T-cell (primary cell): ENCODE data around the gene ARPC1B. TPM values are rescaled to one million over a fixed set of nuclear protein-coding genes. Genes with fewer than 3 reads are reported as not detected.
"Not testable (repeated sequence)": the region's sequence is repeated elsewhere in the genome, so short reads cannot be mapped to it uniquely, and the experiment has no call there.

Experiments used
- ATAC-seq, 4 experiments: fragments of 200-7000 bp in 3 of 4; fragments of 150-1000 bp in 1 of 4; cut with Tn5 transposase; replicated peaks in 1 of 4; 1 replicate in 3 of 4; 2 replicates in 1 of 4; pipeline ENCODE4 v1.10.0; 2021; ENCODE audit warnings: moderate library complexity in 3 of 4, mild to moderate bottlenecking in 2 of 4, moderate number of reproducible peaks in 1 of 4
- CTCF ChIA-PET, 2 donors: fragments of 300-600 bp; sonication (Branson Sonifier 250); formaldehyde crosslinking; loops; one replicate each; lab custom pipeline; 2022; ENCODE audit warnings: antibody characterized with exemption in 2 of 2; lab: Charles Lee
- POLR2A ChIA-PET, 2 donors: fragments of 300-600 bp; sonication (Branson Sonifier 250); formaldehyde crosslinking; loops; one replicate each; lab custom pipeline; 2022; ENCODE audit warnings: antibody characterized with exemption in 2 of 2; lab: Charles Lee
- DNase-seq, 35 experiments: peaks; one replicate each; pipeline versions ENCODE4 v3.0.0 to v3.0.0-alpha.2; 2013 to 2023
- H3K27ac ChIP-seq: one replicate; pipeline ENCODE4 v1.5.1; 2013; ENCODE audit warnings: low read length
- H3K27me3 ChIP-seq, 2 experiments: replicated peaks in 1 of 2; 1 replicate in 1 of 2; 2 replicates in 1 of 2; pipeline versions ENCODE4 v1.6.1 to v1.7.0; 2013; ENCODE audit warnings: low read length in 1 of 2, mixed read lengths in 1 of 2; ENCODE audit not compliant: control insufficient read depth in 2 of 2, insufficient read depth in 2 of 2; ENCODE audit errors: extremely low read depth in 1 of 2
- H3K36me3 ChIP-seq, 2 donors: 1 replicate in 1 of 2; 2 replicates in 1 of 2; pipeline versions ENCODE4 v1.6.1 to v1.7.0; 2013; ENCODE audit warnings: low read length in 1 of 2; ENCODE audit not compliant: control insufficient read depth in 2 of 2, insufficient read depth in 1 of 2; ENCODE audit errors: extremely low read depth in 1 of 2
- H3K4me1 ChIP-seq, 2 experiments: 1 replicate in 1 of 2; 2 replicates in 1 of 2; pipeline versions ENCODE4 v1.6.1 to v1.7.0; 2013; ENCODE audit warnings: low read length in 2 of 2, mixed read lengths in 1 of 2; ENCODE audit not compliant: insufficient read depth in 2 of 2, control insufficient read depth in 1 of 2; ENCODE audit errors: extremely low read depth in 1 of 2
- H3K4me3 ChIP-seq, 2 donors: 1 replicate in 1 of 2; 2 replicates in 1 of 2; pipeline versions ENCODE4 v1.5.1 to v1.7.0; 2013; ENCODE audit warnings: mild to moderate bottlenecking in 2 of 2, low read length in 1 of 2, moderate library complexity in 1 of 2; ENCODE audit not compliant: control insufficient read depth in 1 of 2; ENCODE audit errors: extremely low read depth in 1 of 2
- H3K9me3 ChIP-seq: 2 replicates; pipeline ENCODE4 v1.7.0; 2013
- H3K27ac Mint-ChIP-seq, 2 donors: one replicate each; pipeline ENCODE4 v1.8.0; 2020 to 2021; ENCODE audit warnings: mild to moderate bottlenecking in 2 of 2, mixed read lengths in 2 of 2
- H3K27me3 Mint-ChIP-seq, 2 donors: one replicate each; pipeline ENCODE4 v1.8.0; 2021 to 2022; ENCODE audit warnings: mixed read lengths in 2 of 2
- H3K36me3 Mint-ChIP-seq: one replicate; pipeline ENCODE4 v1.8.0; 2021; ENCODE audit warnings: mixed read lengths
- H3K4me1 Mint-ChIP-seq, 3 donors: one replicate each; pipeline ENCODE4 v1.8.0; 2020 to 2022; ENCODE audit warnings: mixed read lengths in 3 of 3, mild to moderate bottlenecking in 1 of 3
- H3K4me3 Mint-ChIP-seq, 3 donors: one replicate each; pipeline ENCODE4 v1.8.0; 2020 to 2022; ENCODE audit warnings: mild to moderate bottlenecking in 3 of 3, mixed read lengths in 3 of 3, moderate library complexity in 3 of 3
- H3K9me3 Mint-ChIP-seq, 3 donors: one replicate each; pipeline ENCODE4 v1.8.0; 2020 to 2022; ENCODE audit warnings: mixed read lengths in 3 of 3
- WGBS: methylation state at CpG from one replicate; pipeline ENCODE4 v1.1.5; 2013; ENCODE audit warnings: missing lambda C conversion rate; ENCODE audit not compliant: insufficient coverage; 5-methylcytosine and 5-hydroxymethylcytosine counted together
- total RNA-seq, 35 experiments: library from RNA in 6 of 35; stranded (reverse) in 6 of 35; fragments of 120-200 nt in 1 of 35; gene quantifications; one replicate each; pipeline versions ENCODE4 v1.2.1 to v1.2.4 and lab custom pipeline; 2013 to 2026

ARPC1B gene
- total RNA-seq, 5 donors from 2014 or later (not counting 1 experiment from before 2014, with no cell fraction given) = 131 to 232 (median 203) TPM

DNA sequence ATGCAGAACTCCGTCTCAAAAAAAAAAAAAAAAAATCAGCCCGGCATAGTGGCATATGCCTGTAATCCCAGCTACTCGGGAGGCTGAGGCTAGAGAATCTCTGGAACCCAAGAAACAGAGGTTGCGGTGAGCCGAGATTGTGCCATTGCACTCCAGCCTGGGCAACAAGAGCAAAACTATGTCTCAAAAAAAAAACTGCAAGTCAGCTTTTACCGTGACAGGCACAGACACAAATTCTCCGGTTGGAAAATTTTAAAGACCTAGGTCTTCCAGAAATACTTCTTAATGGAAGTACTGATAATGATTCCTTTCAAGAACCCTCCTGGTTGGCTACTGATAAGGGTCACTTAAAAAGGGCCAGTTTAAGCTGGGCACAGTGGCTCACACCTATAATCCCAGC, 19.4 kb upstream of the ARPC1B start:
- CTCF ChIA-PET = interaction anchor here (0.7 kb wide), 2 partner anchors 9 to 328 kb away, joined by 4 read pairs; no protein-coding TSS in a partner anchor
- Histone ChIP-seq H3K4me1 (no peaks in the 10 kb centered on the region), H3K27me3 (no peaks in the 10 kb centered on the region), H3K9me3 (no peaks in the 10 kb centered on the region), H3K27ac (no peak overlapping the region), H3K36me3 (peaks cover 21 to 75% of the 10 kb centered on the region in 2 donors), H3K4me3 (no peak overlapping the region)
- 100% methylated on average over 4 of the region's 7 CpGs for WGBS
- Mint-ChIP-seq H3K27me3 (no peaks in the 10 kb centered on the region), H3K4me3 (no peak overlapping the region), H3K36me3 (peaks cover 36% of the 10 kb centered on the region), H3K27ac (no peak overlapping the region), H3K4me1 (no peaks in the 10 kb centered on the region), H3K9me3 (no peaks in the 10 kb centered on the region)
- POLR2A ChIA-PET = interaction anchor here in 1 of 2 donors (0.6 kb wide), 1 partner anchor 44 kb away, joined by 3 read pairs; no protein-coding TSS in a partner anchor
- ATAC-seq = no peak
- DNase-seq = no peak

DNA sequence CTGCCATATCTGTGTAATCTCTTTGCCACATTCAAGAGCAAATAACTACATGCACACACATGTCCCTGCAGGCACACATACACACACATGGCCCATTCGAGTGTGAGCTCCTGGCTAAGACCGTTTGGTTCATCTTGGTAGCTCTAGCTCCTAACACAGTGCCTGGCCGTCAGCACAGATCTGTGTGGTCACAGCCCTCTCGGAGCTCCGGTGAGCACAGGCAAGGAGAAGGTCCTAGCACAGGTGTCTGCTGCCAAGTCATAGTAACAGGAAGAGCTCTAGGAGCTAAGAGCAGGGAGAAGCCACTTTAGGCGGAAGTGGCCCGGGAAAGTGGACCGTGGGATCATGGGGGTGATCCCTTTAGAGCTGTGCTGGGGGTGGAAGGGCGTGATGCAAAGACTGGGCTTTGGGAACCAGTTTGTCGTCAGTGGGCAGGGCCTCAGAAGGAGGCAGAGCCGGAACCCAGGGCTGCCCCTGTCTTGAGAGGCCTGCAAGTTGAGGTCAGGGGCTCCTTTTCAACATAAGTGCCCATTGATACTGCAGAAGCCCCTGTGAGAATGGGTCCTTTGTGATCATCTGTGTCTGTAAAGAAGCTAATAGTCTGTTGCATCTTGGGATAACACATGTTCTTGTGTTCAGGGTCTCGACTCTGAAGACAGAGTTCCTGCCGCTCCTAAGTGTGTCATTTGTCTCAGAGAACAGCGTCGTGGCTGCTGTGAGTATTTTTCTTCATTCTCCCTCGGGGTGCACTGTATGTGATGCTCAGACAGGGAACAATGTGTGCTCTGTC, 16.6 kb upstream of the ARPC1B start:
- ChIA-PET POLR2A (interaction anchor here (0.6 kb wide), 2 partner anchors 21 to 723 kb away, joined by 4 read pairs; no protein-coding TSS in a partner anchor), CTCF (interaction anchor here in 1 of 2 donors (0.6 to 0.7 kb wide), 2 partner anchors 9 to 85 kb away, joined by 3 read pairs; no protein-coding TSS in a partner anchor)
- Mint-ChIP-seq H3K27ac (peak overlapping the region in 1 of 2 donors; percentile 16), H3K4me3 (no peak overlapping the region), H3K9me3 (no peaks in the 10 kb centered on the region), H3K4me1 (no peaks in the 10 kb centered on the region), H3K36me3 (peaks cover 33% of the 10 kb centered on the region), H3K27me3 (no peaks in the 10 kb centered on the region)
- Histone ChIP-seq H3K36me3 (peaks cover 21 to 74% of the 10 kb centered on the region in 2 donors), H3K27me3 (no peaks in the 10 kb centered on the region), H3K9me3 (no peaks in the 10 kb centered on the region), H3K27ac (no peak overlapping the region), H3K4me1 (no peaks in the 10 kb centered on the region), H3K4me3 (no peak overlapping the region)
- ATAC-seq (no peak), DNase-seq (no peak)
- WGBS = 96% methylated on average over 16 of the region's 16 CpGs

DNA sequence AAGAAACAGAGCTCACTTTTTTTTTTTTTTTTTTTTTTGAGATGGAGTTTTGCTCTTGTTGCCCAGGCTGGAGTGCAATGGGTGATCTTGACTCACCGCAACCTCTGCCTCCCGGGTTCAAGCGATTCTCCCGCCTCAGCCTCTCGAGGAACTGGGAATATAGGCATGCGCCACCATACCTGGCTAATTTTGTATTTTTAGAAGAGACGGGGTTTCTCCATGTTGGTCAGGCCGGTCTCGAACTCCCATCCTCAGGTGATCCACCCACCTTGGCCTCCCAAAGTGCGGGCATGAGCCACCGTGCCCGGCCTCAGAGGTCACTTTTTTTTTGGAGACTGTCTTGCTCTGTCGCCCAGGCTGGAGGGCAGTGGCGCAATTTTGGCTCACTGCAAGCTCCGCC, 16.0 kb upstream of the ARPC1B start:
- not testable (repeated sequence) for H3K4me3 ChIP-seq, ATAC-seq, H3K4me3 Mint-ChIP-seq, H3K9me3 ChIP-seq, H3K27me3 ChIP-seq, H3K27me3 Mint-ChIP-seq, H3K9me3 Mint-ChIP-seq, H3K4me1 ChIP-seq, H3K4me1 Mint-ChIP-seq, DNase-seq, H3K27ac ChIP-seq
- peaks cover 23 to 75% of the 10 kb centered on the region in 2 donors for H3K36me3 ChIP-seq
- peaks cover 39% of the 10 kb centered on the region for H3K36me3 Mint-ChIP-seq
- 99% methylated on average over 15 of the region's 15 CpGs for WGBS
- H3K27ac Mint-ChIP-seq = peak overlapping the region in 1 of 2 donors; percentile 16
- POLR2A ChIA-PET = interaction anchor here (0.6 kb wide), 2 partner anchors 21 to 722 kb away, joined by 4 read pairs; no protein-coding TSS in a partner anchor
- CTCF ChIA-PET = interaction anchor here (0.7 kb wide), 2 partner anchors 9 to 49 kb away, joined by 3 to 8 read pairs; no protein-coding TSS in a partner anchor

DNA sequence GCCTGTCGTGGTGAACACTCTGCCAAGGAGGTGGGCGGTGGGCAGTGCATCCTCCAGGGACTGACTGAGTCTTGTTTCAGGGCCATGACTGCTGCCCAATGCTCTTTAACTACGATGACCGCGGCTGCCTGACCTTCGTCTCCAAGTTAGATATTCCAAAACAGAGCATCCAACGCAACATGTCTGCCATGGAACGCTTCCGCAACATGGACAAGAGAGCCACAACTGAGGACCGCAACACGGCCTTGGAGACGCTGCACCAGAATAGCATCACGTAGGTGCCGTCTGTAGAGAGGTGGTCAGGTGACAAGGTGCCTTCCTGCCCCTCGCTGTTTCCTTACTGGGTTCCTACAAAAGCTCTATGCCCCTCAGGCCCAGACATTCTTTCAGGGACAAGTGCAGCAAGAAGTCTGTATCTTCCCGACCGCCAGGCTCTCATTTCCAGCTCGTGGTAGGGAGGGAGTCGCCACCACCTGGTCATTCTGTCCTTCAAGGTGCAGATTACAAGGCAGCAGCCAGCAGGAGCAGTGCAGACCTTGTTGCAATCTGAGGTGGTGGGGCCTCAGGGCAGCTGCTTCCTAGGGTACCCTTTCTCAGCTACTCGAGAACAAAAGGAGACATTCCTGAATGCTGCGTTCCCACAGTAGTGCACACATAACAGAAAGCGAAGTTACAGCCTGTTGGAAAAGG, 14.9 kb upstream of the ARPC1B start:
- H3K4me1 ChIP-seq = no peaks in the 10 kb centered on the region
- no peaks in the 10 kb centered on the region for H3K27me3 Mint-ChIP-seq
- no peaks in the 10 kb centered on the region for H3K9me3 Mint-ChIP-seq
- CTCF ChIA-PET = interaction anchor here in 1 of 2 donors (0.7 kb wide), 2 partner anchors 15 to 48 kb away, joined by 5 to 8 read pairs; partner anchors contain the start of gene ARPC1B
- H3K4me3 ChIP-seq = no peak overlapping the region
- no peaks in the 10 kb centered on the region for H3K27me3 ChIP-seq
- H3K4me1 Mint-ChIP-seq = no peaks in the 10 kb centered on the region
- 96% methylated on average over 19 of the region's 22 CpGs for WGBS
- POLR2A ChIA-PET = no interaction called here
- no peak overlapping the region for H3K4me3 Mint-ChIP-seq
- no peaks in the 10 kb centered on the region for H3K9me3 ChIP-seq
- H3K27ac ChIP-seq = no peak overlapping the region
- DNase-seq (no peak), ATAC-seq (no peak)
- peak overlapping the region in 1 of 2 donors; percentile 44 for H3K27ac Mint-ChIP-seq
- peaks cover 28 to 78% of the 10 kb centered on the region in 2 donors for H3K36me3 ChIP-seq
- peaks cover 45% of the 10 kb centered on the region for H3K36me3 Mint-ChIP-seq

DNA sequence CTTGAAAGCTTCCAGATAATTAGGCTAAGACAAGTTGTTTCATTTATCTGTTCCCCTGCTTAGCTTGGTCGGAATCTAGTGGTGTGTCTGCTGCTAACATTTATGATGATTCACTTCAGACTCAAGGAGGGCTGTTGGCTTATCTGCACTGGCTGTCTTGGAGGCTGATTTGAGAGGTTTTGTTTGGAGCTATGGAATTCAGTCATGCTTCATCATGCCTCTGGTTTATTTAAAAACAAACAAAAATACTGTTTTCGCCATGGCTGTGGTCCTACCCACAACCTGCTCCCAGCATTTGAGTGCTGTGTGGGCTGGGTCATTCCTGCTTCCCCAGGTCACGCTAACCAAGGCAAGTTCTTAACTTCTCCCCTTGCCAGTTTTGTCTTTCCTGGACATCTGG, 11.7 kb upstream of the ARPC1B start:
- Mint-ChIP-seq H3K4me1 (no peaks in the 10 kb centered on the region), H3K9me3 (no peaks in the 10 kb centered on the region), H3K36me3 (peaks cover 43% of the 10 kb centered on the region), H3K27me3 (no peaks in the 10 kb centered on the region), H3K4me3 (no peak overlapping the region), H3K27ac (no peak overlapping the region)
- no peaks in the 10 kb centered on the region for H3K27me3 ChIP-seq
- no peak overlapping the region for H3K27ac ChIP-seq
- DNase-seq = no peak
- H3K9me3 ChIP-seq = no peaks in the 10 kb centered on the region
- peaks cover 35 to 80% of the 10 kb centered on the region in 2 donors for H3K36me3 ChIP-seq
- H3K4me3 ChIP-seq = no peak overlapping the region
- ChIA-PET CTCF (no interaction called here), POLR2A (interaction anchor here in 1 of 2 donors (0.6 to 0.7 kb wide), 3 partner anchors 46 to 300 kb away, joined by 3 to 6 read pairs (median 5); no protein-coding TSS in a partner anchor)
- ATAC-seq = no peak
- WGBS = no CpG with 5 or more reads among the region's 3 CpGs
- H3K4me1 ChIP-seq = peaks cover 0 to 4% of the 10 kb centered on the region in 2 experiments

DNA sequence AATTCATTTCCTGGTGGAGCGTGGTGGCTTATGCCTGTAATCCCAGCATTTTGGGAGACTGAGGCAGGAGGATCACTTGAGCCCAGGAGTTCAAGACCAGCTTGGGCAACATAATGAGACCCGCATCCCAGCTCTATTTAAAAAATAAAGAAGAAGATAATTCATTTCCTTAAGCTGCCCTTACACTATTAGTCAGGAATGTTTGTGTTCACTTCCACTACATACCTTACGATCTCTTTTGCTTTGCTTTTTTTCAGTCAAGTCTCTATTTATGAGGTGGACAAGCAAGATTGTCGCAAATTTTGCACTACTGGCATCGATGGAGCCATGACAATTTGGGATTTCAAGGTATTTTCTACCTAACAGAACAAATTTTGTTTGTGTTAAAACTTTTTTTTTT, 11.2 kb upstream of the ARPC1B start:
- no peak for ATAC-seq
- no peaks in the 10 kb centered on the region for H3K4me1 Mint-ChIP-seq
- no peak overlapping the region for H3K27ac Mint-ChIP-seq
- Histone ChIP-seq H3K27me3 (no peaks in the 10 kb centered on the region), H3K36me3 (peaks cover 31 to 75% of the 10 kb centered on the region in 2 donors), H3K4me3 (no peak overlapping the region), H3K4me1 (peaks cover 0 to 4% of the 10 kb centered on the region in 2 experiments), H3K9me3 (no peaks in the 10 kb centered on the region), H3K27ac (no peak overlapping the region)
- ChIA-PET POLR2A (no interaction called here), CTCF (no interaction called here)
- no CpG with 5 or more reads among the region's 5 CpGs for WGBS
- no peaks in the 10 kb centered on the region for H3K27me3 Mint-ChIP-seq
- no peaks in the 10 kb centered on the region for H3K9me3 Mint-ChIP-seq
- H3K36me3 Mint-ChIP-seq = peaks cover 38% of the 10 kb centered on the region
- no peak overlapping the region for H3K4me3 Mint-ChIP-seq
- no peak for DNase-seq
